AML-193 (cell line): ENCODE data around the gene DACH1.
"Not testable (repeated sequence)": the region's sequence is repeated elsewhere in the genome, so short reads cannot be mapped to it uniquely, and the experiment has no call there.

Source experiments
- DNase-seq, 2 experiments: peaks; one replicate each; lab custom pipeline; 2025; lab: John Stamatoyannopoulos, UW

Gene DACH1

DNA sequence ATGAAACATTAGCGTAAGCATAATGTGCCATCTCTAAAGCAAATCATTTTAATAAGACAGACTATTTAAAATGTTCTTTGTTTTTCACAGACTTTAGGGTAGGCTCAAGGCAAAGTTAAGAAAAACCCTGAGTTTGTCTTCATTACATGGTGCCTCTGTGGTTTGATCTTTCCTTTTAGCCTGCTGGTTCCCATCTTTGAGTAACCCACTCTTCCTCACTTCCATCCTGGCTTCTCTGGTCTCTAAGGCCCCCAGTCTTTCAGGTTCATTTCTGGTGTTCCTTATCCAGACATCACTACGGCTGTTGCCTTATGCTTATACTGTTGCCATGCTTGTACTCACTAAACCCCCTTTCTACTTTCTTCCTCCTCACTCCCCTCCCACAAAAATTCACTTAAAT is 38.4 kb downstream of the DACH1 start:
- peak in 1 of 2 experiments; percentile 53 for DNase-seq

DNA sequence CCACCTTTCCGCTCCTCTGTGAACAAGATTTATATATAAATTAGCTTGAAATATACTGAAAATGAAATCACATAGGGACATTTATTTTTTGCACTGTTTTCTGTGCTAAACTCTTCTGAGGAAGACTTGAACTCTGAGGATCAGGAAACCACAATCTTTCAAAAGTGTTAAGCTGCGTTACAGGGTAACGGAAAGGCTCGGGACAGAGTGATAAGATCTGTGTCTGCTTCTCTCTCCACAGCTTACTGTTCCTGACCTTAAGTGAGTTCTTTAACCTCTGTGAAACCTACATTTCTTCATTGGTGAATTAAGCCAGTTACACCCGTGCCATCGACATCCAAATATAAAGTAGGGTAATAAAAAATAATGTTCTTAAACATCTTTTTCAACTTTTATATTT is 38.9 kb downstream of the DACH1 start:
- peak; percentile 96 for DNase-seq

- DNase-seq, result no peak
Measured at GRCh38 chr13:71827241-71827640, 39.8 kb downstream of the DACH1 start.

- peak; percentile 65 to 71 for DNase-seq
Measured at GRCh38 chr13:71820699-71821098, 46.3 kb downstream of the DACH1 start.

DNA sequence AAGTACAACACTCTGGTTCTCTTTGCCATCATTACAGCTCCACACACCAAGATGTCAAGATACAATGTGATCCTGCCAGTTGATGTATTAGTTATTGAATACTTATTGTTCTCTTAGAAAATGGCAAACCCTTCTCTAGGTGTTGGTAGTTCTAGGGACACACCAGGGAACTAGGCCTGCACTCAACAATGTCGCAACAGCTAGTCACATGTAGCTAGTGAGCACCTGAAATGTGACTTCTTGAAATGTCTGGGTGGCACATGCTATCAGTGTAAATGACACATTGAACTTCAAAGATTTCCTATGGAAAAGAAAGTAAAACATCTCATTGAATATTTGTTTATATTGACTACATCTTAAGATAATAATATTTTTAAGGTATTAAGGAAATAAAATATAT is 49.7 kb downstream of the DACH1 start:
- no peak for DNase-seq

- no peak for DNase-seq
Measured at GRCh38 chr13:71814806-71815360, 52.1 kb downstream of the DACH1 start.

DNA sequence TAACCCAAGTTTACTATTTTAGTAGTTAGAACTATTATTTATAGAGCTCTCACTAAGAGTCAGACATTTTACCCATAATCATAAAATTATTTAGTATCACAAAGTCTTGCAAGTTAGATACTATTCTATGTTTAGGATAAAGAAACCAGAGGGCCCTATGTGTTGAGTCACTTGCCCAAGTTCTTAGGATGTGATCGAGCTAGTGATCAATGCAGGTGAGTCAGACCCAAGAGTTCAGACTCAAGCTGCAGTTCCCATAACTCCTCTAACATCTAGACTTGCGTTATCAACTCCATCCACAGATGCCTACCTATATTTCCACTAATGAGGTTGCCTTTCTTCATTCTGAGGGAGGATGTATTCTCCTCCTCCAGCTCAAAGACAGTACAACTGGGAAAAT is 53.8 kb downstream of the DACH1 start:
- no peak for DNase-seq

DNA sequence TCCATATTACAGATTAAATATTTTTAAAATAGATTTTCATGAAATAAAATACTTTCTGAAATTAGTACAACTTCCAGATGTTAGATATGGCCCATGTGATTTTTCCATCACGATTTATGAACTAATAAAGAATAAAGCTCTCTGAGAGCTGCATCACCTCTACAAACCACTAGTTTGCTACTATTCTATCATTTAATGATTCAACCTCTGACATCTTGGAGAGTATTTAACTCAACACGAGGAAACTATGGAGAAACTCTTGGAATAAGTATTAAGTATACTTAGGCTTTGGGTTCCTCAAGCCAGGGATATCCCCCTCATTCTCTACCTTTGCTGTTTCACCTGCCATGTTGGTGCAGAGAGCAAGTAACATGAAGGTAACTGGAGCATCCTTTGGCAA is 55.7 kb downstream of the DACH1 start:
- DNase-seq, result no peak

GRCh38 chr13:71808708-71809107 is 58.3 kb downstream of the DACH1 start:
- DNase-seq, result no peak

- peak; percentile 84 to 89 for DNase-seq
Measured at GRCh38 chr13:71806886-71807285, 60.1 kb downstream of the DACH1 start.

DNA sequence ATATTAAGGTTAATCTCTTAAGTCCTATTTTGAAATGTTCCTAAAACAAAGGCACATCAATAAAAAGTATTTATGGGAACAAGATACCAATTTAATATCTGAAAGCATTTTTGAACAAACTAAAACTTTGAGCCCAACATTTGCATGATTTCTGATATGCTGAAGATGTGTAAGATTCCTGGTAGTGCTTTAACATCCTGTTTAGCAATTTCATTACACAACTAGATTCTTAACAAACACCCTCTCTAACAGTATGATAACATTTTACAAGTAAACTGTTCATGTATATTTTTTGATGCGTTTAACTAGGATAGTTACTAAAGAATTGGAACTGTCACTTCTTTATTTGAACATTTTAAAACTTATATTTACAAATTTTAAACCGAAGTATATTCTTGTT is 63.9 kb downstream of the DACH1 start:
- DNase-seq, result peak; percentile 86 to 89

DNA sequence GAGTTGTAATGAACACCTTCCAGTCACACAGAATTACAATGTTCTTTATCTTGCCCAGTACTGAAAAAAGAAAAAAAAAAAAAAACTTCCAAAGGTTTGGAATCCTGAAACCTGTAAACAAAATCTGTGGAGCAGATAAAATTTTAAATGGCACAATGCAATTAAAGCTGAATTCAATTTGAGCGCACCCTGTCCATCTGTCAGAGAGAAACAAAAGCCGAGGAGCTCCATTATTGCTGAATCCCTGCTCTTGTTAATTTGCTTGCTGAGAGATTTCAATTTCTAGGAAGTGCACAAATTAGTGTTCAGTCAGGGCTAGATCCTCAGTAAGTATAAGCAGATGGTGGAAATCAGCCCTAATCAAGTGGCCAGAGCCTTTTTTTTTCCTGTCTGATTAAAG is 65.2 kb downstream of the DACH1 start:
- DNase-seq, result no peak

DNA sequence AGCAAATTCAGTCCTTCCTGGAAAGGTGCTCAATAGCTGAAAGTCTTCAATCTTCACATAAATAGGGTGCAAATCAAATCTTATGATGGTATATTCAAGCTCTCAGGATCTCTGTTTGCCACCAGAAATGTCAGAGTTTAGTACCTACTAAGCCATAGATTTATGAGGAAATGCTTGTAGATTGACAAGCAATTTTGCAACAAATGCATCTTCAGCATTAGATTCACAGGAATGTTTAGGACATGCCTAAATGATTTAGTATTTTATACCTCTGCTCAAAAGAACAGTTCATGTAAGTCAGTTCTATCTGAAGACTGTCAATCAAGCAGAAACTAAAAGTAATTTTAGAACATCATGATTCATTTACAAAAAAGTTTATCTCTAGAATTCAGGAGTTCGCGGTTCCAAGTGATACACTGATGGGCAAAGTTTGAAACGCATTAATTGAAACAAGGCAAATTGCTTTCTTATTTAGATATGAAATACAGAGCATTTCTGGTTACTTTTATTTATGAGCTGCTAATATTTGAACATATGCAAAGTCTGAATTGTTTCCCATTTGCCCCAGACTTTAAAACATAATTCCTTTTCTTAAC is 65.7 kb downstream of the DACH1 start:
- no peak for DNase-seq

DNA sequence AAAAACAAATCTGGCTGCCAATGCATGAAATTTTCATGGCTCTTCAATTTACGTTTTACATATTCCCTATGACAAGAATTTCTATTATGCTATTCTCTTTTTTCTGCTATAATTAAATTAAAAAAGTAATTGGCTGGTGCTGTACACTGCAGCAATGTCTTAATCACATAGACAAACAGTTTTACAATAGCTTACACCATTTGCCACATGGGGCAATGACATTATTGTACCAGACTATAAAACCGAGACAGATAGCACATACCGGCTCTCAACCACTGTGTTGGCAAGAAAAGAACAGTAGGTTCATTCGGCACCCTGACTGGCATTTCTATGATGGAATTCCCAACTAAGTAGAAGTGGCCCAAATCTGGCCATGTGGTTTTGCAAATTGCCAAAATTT is 67.7 kb downstream of the DACH1 start:
- no peak for DNase-seq

DNA sequence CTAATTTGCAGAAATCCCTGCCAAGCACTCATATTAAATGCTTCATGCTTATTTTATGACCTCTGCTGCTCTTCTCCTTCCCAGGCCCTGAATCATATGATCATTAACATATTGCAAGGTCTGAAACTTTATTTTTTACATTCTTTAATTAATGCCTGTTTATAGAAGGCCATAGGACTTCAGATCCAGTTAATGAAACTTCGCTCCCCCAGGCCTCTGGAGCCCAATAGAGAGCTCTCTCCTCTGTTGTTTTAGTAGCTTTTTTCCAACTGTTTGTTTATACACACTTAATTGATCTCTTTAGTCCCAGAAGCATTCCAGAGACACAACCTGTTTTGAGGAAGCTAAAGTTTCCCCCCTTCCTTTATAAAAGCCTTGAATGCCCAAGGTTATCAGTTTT is 68.3 kb downstream of the DACH1 start:
- no peak for DNase-seq

- peak; percentile 66 to 72 for DNase-seq
Measured at GRCh38 chr13:71797517-71797916, 69.5 kb downstream of the DACH1 start.

DNA sequence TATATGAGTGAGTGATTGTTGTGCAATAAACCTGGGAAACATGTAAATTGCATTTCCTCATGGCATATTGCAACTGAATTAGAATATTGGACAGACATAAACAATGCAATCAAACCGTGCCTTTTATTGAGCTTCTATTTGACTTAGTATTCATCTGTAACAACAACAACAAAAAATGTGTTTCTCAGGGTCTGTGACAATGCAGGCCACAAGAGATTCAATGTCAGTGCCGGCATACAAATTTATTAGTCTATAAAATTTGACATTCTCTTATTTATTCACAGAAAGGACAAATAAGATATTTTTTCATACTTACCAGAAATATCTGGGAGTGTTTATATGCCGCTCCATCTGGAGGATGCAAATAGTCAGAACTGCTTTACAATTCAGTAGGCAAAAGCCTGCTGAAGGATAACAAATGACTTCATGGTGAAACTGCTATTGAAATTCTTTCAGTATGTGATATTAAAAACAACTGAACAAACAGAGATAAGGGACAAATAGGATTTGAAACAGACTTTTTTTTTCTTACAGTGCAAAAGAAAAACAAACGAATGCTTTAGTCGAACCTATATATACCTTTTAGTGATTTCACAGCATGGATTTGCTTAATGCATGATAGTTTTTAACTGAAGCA is 77.2 kb downstream of the DACH1 start:
- no peak for DNase-seq

DNA sequence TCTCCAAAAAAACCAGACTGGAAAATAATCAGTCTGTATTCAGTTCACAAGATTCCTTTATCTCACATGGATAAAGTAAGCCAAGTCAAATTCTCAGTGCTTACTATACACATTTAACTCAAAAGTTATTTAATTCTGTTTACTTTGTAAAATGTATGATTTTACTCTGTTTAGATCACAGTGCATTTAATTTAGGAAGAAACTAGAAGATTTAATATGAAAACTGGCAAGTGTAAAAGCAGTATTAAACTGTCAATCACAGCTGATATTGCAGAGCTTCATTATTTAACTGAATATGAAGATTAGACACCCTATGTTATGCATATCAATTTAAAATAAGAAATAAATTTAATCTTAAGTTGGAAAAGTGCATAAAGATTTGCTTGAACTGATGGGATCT is 78.0 kb downstream of the DACH1 start:
- DNase-seq, result no peak

GRCh38 chr13:71787414-71787813 is 79.6 kb downstream of the DACH1 start:
- no peak for DNase-seq

DNA sequence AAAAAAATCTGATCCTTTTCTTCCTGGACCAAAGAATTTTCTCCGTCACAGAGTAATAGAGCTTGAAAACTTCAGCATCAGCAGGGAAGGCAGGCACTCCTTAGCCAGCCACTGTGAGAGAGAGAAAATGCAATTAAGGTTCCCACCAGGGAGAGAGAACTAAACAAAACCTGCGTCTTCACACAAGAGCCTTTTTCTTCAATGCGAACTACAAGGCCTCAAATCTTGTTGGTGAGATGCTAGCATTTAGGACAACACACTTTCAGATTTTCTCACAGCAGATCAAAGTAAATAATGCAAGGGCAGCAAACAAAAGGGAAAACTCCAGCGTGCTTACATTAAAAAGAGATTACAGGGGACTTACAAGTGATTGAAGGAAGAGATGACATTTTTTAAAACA is 80.1 kb downstream of the DACH1 start:
- DNase-seq, result no peak

- no peak for DNase-seq
Measured at GRCh38 chr13:71785361-71785760, 81.6 kb downstream of the DACH1 start.

GRCh38 chr13:71780546-71780945 is 86.5 kb downstream of the DACH1 start:
- no peak for DNase-seq

- not testable (repeated sequence) for DNase-seq
Measured at GRCh38 chr13:71778998-71779397, 88.0 kb downstream of the DACH1 start.

DNA sequence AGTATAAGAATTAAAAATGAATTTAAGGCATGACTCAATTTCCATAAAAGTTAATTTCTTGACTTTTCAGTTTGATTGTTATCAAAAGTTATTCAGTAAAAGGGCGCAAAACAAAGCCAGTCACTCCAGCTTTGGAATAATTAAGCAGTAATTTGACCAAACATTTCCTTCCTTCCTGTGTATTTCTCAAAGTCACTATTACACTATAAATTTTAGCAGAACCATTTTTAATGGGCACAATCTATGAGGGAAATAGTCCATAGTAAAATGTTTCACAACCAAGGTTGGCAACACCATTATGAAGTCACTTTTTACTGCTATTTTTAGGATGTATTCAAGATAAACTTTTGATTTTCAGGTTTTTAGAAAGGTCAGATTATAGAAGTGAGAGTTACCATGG is 91.0 kb downstream of the DACH1 start:
- peak; percentile 43 to 56 for DNase-seq
